OCI-LY7 (cell line): ENCODE data around the gene TRIM9.

ENCODE experiments used
- CTCF ChIP-seq: fragments of 200-600 bp; sonication (generic); conservative IDR thresholded peaks from 2 replicates; pipeline ENCODE4 v1.5.1; 2014; ENCODE audit warnings: mild to moderate bottlenecking, antibody characterized with exemption, low read length, moderate library complexity, mixed read lengths
- EZH2phosphoT487 ChIP-seq: fragments of 200-600 bp; sonication (generic); IDR thresholded peaks from 2 replicates; pipeline ENCODE4 v1.6.1; 2018; ENCODE audit warnings: low read depth, borderline replicate concordance, mild to moderate bottlenecking, mixed run types, antibody characterized with exemption, low read length, moderate library complexity, mixed read lengths

- TF ChIP-seq CTCF (no peak), EZH2phosphoT487 (no peak)
Observed at GRCh38 chr14:51119411-51120051, 24.6 kb upstream of the TRIM9 start.
